ENCODE data around the gene CEMIP. TPM values are rescaled to one million over a fixed set of nuclear protein-coding genes. Genes with fewer than 3 reads are reported as not detected.
A peak's percentile ranks its signal among the peaks of the same experiment; 100 is the strongest.

The CEMIP gene
- total RNA-seq, 1 donor from 2014 or later = 0.52 TPM

DNA sequence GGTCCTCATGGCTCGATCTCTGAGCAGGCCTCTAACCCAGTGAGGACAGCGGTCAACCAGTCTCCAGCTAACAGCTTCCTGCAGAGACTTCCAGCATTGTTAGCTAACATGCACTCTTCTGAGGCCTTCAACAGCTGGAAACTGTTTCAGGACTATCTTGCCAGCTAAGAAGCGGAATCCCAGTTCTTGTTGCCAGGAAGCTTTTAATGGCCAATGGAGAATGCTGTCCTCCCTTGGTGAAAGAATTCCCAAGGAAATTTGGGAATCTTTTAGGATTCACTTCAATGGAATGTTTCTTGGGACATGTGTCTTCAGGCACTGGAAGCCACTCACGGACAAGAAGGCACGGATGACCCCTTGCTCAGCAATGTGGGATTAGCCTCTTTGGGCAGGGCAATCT is 91.7 kb downstream of the CEMIP start:
- H3K9me3 ChIP-seq (ENCODE audit: control insufficient read depth in 3 of 3, low read length in 3 of 3) = no peaks in the 10 kb centered on the region
- no peak overlapping the region for H3K27ac ChIP-seq (ENCODE audit: low read depth, low read length)
- peaks cover 0 to 3% (median 3%) of the 10 kb centered on the region in 3 donors for H3K27me3 ChIP-seq (ENCODE audit: control insufficient read depth in 3 of 3, insufficient read depth in 3 of 3, low read length in 3 of 3)
- H3K4me1 ChIP-seq (ENCODE audit: control insufficient read depth in 3 of 3, insufficient read depth in 3 of 3, low read length in 3 of 3) = peaks cover 14 to 30% (median 23%) of the 10 kb centered on the region in 3 donors
- H3K36me3 ChIP-seq (ENCODE audit: control insufficient read depth in 3 of 3, insufficient read depth in 3 of 3, low read length in 3 of 3) = no peaks in the 10 kb centered on the region
- no peak overlapping the region for H3K4me3 ChIP-seq (ENCODE audit: low read length in 3 of 3)
- H3K9ac ChIP-seq (ENCODE audit: low read depth in 1 of 3, low read length in 3 of 3) = no peak overlapping the region

- no peaks in the 10 kb centered on the region for H3K36me3 ChIP-seq (ENCODE audit: control insufficient read depth in 3 of 3, insufficient read depth in 3 of 3, low read length in 3 of 3)
- no peak overlapping the region for H3K4me3 ChIP-seq (ENCODE audit: low read length in 3 of 3)
- no peaks in the 10 kb centered on the region for H3K9me3 ChIP-seq (ENCODE audit: control insufficient read depth in 3 of 3, low read length in 3 of 3)
- H3K27me3 ChIP-seq (ENCODE audit: control insufficient read depth in 3 of 3, insufficient read depth in 3 of 3, low read length in 3 of 3) = peaks cover 0 to 3% (median 3%) of the 10 kb centered on the region in 3 donors
- H3K27ac ChIP-seq (ENCODE audit: low read depth, low read length) = no peak overlapping the region
- peaks cover 16 to 34% (median 26%) of the 10 kb centered on the region in 3 donors for H3K4me1 ChIP-seq (ENCODE audit: control insufficient read depth in 3 of 3, insufficient read depth in 3 of 3, low read length in 3 of 3)
- H3K9ac ChIP-seq (ENCODE audit: low read depth in 1 of 3, low read length in 3 of 3) = no peak overlapping the region
Measured at GRCh38 chr15:80871858-80872257, 92.7 kb downstream of the CEMIP start.

DNA sequence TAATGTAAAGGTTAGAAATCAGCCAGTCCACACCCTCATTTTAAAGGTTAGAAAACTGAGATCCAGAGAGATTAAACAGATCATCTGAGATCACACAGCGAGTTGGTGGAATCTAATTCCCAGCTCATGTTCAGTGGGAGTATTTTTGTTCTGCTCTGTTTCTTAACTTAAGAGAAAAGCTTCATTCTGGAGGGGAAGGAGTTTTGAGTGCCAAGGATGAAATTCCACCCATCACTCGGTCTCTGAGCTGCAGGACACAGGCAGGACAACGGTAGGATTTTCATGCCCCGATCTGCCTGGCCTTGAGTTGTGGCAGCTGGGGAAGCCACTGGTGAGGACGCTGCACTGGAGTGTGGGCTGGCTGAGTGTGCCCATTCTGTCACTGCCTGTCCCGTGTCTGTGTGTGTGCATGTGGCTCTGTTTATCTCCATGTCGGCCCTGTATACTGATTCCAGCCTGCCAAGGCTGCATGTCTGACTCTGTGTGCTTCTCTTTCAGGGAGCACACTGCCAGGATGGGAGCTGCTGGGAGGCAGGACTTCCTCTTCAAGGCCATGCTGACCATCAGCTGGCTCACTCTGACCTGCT is 94.3 kb downstream of the CEMIP start:
- Histone ChIP-seq H3K4me1 (ENCODE audit: control insufficient read depth in 3 of 3, insufficient read depth in 3 of 3, low read length in 3 of 3) (peaks cover 16 to 33% (median 26%) of the 10 kb centered on the region in 3 donors), H3K36me3 (ENCODE audit: control insufficient read depth in 3 of 3, insufficient read depth in 3 of 3, low read length in 3 of 3) (no peaks in the 10 kb centered on the region), H3K9me3 (ENCODE audit: control insufficient read depth in 3 of 3, low read length in 3 of 3) (no peaks in the 10 kb centered on the region), H3K4me3 (ENCODE audit: low read length in 3 of 3) (no peak overlapping the region), H3K27ac (ENCODE audit: low read depth, low read length) (no peak overlapping the region), H3K9ac (ENCODE audit: low read depth in 1 of 3, low read length in 3 of 3) (no peak overlapping the region), H3K27me3 (ENCODE audit: control insufficient read depth in 3 of 3, insufficient read depth in 3 of 3, low read length in 3 of 3) (peaks cover 0 to 3% (median 3%) of the 10 kb centered on the region in 3 donors)

GRCh38 chr15:80875568-80876347 is 96.6 kb downstream of the CEMIP start:
- peak overlapping the region in 1 of 3 donors; percentile 11 for H3K9ac ChIP-seq (ENCODE audit: low read depth in 1 of 3, low read length in 3 of 3)
- no peak overlapping the region for H3K27ac ChIP-seq (ENCODE audit: low read depth, low read length)
- H3K27me3 ChIP-seq (ENCODE audit: control insufficient read depth in 3 of 3, insufficient read depth in 3 of 3, low read length in 3 of 3) = peaks cover 0 to 3% (median 0%) of the 10 kb centered on the region in 3 donors
- peaks cover 10 to 12% (median 12%) of the 10 kb centered on the region in 3 donors for H3K4me1 ChIP-seq (ENCODE audit: control insufficient read depth in 3 of 3, insufficient read depth in 3 of 3, low read length in 3 of 3)
- H3K9me3 ChIP-seq (ENCODE audit: control insufficient read depth in 3 of 3, low read length in 3 of 3) = no peaks in the 10 kb centered on the region
- H3K4me3 ChIP-seq (ENCODE audit: low read length in 3 of 3) = no peak overlapping the region
- no peaks in the 10 kb centered on the region for H3K36me3 ChIP-seq (ENCODE audit: control insufficient read depth in 3 of 3, insufficient read depth in 3 of 3, low read length in 3 of 3)

DNA sequence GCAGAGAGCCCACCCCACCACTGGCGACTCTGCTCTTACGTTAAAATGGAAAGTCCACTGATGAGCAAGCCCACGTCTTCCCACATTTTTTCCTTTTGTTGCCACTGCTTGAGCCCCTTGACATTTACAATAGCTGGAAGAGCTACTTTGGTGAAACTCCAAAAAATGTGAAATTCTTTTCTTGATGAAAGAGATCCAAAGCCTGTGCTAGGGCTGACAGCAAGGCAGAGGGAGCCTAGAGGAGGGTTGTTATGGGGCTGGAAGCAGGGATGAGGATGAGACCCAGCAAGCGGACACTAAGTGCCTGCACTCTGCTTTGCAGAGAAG is 97.1 kb downstream of the CEMIP start:
- H3K4me3 ChIP-seq (ENCODE audit: low read length in 3 of 3) = no peak overlapping the region
- no peak overlapping the region for H3K9ac ChIP-seq (ENCODE audit: low read depth in 1 of 3, low read length in 3 of 3)
- H3K36me3 ChIP-seq (ENCODE audit: control insufficient read depth in 3 of 3, insufficient read depth in 3 of 3, low read length in 3 of 3) = no peaks in the 10 kb centered on the region
- H3K4me1 ChIP-seq (ENCODE audit: control insufficient read depth in 3 of 3, insufficient read depth in 3 of 3, low read length in 3 of 3) = peaks cover 9 to 12% (median 10%) of the 10 kb centered on the region in 3 donors
- no peak overlapping the region for H3K27ac ChIP-seq (ENCODE audit: low read depth, low read length)
- peaks cover 0 to 3% (median 0%) of the 10 kb centered on the region in 3 donors for H3K27me3 ChIP-seq (ENCODE audit: control insufficient read depth in 3 of 3, insufficient read depth in 3 of 3, low read length in 3 of 3)
- no peaks in the 10 kb centered on the region for H3K9me3 ChIP-seq (ENCODE audit: control insufficient read depth in 3 of 3, low read length in 3 of 3)

DNA sequence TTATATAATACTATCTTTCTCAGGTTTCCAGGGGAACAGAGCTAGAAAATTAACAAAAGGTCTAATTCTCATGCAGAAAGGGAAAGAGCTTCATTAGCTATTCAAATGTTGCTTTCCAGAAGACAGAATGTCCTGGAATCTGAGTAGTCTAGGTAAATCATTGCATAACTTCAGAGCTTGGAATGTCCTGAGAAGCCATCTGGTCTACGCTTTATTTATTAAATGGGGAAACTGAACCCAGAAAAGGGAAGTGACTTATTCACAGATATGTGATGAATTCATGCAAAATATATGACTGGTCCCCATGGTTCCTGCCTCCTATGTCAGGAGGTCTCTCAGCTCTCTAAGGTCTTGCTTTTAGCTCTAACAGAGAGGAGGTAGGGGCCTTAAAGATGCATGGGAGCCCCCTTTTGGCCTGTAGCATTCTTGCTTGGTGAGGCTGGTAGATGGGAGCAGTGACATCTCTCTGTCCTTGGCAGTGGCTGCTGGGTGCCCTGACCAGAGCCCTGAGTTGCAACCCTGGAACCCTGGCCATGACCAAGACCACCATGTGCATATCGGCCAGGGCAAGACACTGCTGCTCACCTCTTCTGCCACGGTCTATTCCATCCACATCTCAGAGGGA is 99.2 kb downstream of the CEMIP start:
- no peak overlapping the region for H3K4me3 ChIP-seq (ENCODE audit: low read length in 3 of 3)
- no peaks in the 10 kb centered on the region for H3K36me3 ChIP-seq (ENCODE audit: control insufficient read depth in 3 of 3, insufficient read depth in 3 of 3, low read length in 3 of 3)
- no peak overlapping the region for H3K27ac ChIP-seq (ENCODE audit: low read depth, low read length)
- H3K4me1 ChIP-seq (ENCODE audit: control insufficient read depth in 3 of 3, insufficient read depth in 3 of 3, low read length in 3 of 3) = peaks cover 9 to 12% (median 10%) of the 10 kb centered on the region in 3 donors
- H3K9ac ChIP-seq (ENCODE audit: low read depth in 1 of 3, low read length in 3 of 3) = no peak overlapping the region
- peaks cover 0 to 3% (median 0%) of the 10 kb centered on the region in 3 donors for H3K27me3 ChIP-seq (ENCODE audit: control insufficient read depth in 3 of 3, insufficient read depth in 3 of 3, low read length in 3 of 3)
- H3K9me3 ChIP-seq (ENCODE audit: control insufficient read depth in 3 of 3, low read length in 3 of 3) = no peaks in the 10 kb centered on the region

- Histone ChIP-seq H3K4me3 (ENCODE audit: low read length in 3 of 3) (no peak overlapping the region), H3K27me3 (ENCODE audit: control insufficient read depth in 3 of 3, insufficient read depth in 3 of 3, low read length in 3 of 3) (no peaks in the 10 kb centered on the region), H3K36me3 (ENCODE audit: control insufficient read depth in 3 of 3, insufficient read depth in 3 of 3, low read length in 3 of 3) (no peaks in the 10 kb centered on the region), H3K4me1 (ENCODE audit: control insufficient read depth in 3 of 3, insufficient read depth in 3 of 3, low read length in 3 of 3) (peaks cover 9 to 12% (median 10%) of the 10 kb centered on the region in 3 donors), H3K9me3 (ENCODE audit: control insufficient read depth in 3 of 3, low read length in 3 of 3) (no peaks in the 10 kb centered on the region), H3K9ac (ENCODE audit: low read depth in 1 of 3, low read length in 3 of 3) (no peak overlapping the region), H3K27ac (ENCODE audit: low read depth, low read length) (no peak overlapping the region)
Measured at GRCh38 chr15:80878867-80879250, 99.7 kb downstream of the CEMIP start.

GRCh38 chr15:80880086-80880485 is 100.9 kb downstream of the CEMIP start:
- no peak overlapping the region for H3K4me3 ChIP-seq (ENCODE audit: low read length in 3 of 3)
- H3K9me3 ChIP-seq (ENCODE audit: control insufficient read depth in 3 of 3, low read length in 3 of 3) = no peaks in the 10 kb centered on the region
- peaks cover 9 to 11% (median 10%) of the 10 kb centered on the region in 3 donors for H3K4me1 ChIP-seq (ENCODE audit: control insufficient read depth in 3 of 3, insufficient read depth in 3 of 3, low read length in 3 of 3)
- H3K27ac ChIP-seq (ENCODE audit: low read depth, low read length) = no peak overlapping the region
- no peaks in the 10 kb centered on the region for H3K27me3 ChIP-seq (ENCODE audit: control insufficient read depth in 3 of 3, insufficient read depth in 3 of 3, low read length in 3 of 3)
- H3K36me3 ChIP-seq (ENCODE audit: control insufficient read depth in 3 of 3, insufficient read depth in 3 of 3, low read length in 3 of 3) = no peaks in the 10 kb centered on the region
- no peak overlapping the region for H3K9ac ChIP-seq (ENCODE audit: low read depth in 1 of 3, low read length in 3 of 3)

GRCh38 chr15:80883641-80884040 is 104.5 kb downstream of the CEMIP start:
- Histone ChIP-seq H3K9me3 (ENCODE audit: control insufficient read depth in 3 of 3, low read length in 3 of 3) (no peaks in the 10 kb centered on the region), H3K9ac (ENCODE audit: low read depth in 1 of 3, low read length in 3 of 3) (no peak overlapping the region), H3K4me1 (ENCODE audit: control insufficient read depth in 3 of 3, insufficient read depth in 3 of 3, low read length in 3 of 3) (no peaks in the 10 kb centered on the region), H3K4me3 (ENCODE audit: low read length in 3 of 3) (no peak overlapping the region), H3K27me3 (ENCODE audit: control insufficient read depth in 3 of 3, insufficient read depth in 3 of 3, low read length in 3 of 3) (no peaks in the 10 kb centered on the region), H3K36me3 (ENCODE audit: control insufficient read depth in 3 of 3, insufficient read depth in 3 of 3, low read length in 3 of 3) (no peaks in the 10 kb centered on the region), H3K27ac (ENCODE audit: low read depth, low read length) (no peak overlapping the region)

DNA sequence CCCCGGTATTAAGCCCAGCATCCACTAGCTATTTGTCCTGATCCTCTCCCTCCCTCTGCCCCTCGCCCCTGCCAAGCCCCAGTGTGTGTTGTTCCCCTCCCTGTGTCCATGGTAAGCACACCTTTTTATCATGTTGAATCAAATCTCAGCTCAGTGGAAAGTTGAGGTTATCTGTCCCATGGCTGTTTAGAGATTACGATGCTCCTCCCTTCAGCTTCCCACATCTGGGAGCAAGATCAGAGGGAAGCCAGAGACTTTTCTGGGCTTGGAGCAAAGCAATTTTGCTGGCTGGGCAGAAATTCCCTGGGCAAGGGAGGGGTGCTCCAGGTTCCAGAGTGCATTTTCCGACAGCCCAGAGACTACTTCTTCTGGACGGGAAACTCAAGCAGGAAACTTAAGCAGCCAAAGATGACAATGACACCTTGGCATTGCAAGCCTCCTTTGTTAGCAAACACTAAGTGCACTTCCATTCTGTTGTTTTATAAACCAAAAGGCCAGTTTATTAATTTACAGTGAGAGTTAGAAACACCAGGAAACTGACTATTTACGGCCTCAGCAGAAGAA is 105.9 kb downstream of the CEMIP start:
- no peaks in the 10 kb centered on the region for H3K27me3 ChIP-seq (ENCODE audit: control insufficient read depth in 3 of 3, insufficient read depth in 3 of 3, low read length in 3 of 3)
- no peaks in the 10 kb centered on the region for H3K9me3 ChIP-seq (ENCODE audit: control insufficient read depth in 3 of 3, low read length in 3 of 3)
- H3K9ac ChIP-seq (ENCODE audit: low read depth in 1 of 3, low read length in 3 of 3) = no peak overlapping the region
- no peak overlapping the region for H3K27ac ChIP-seq (ENCODE audit: low read depth, low read length)
- no peaks in the 10 kb centered on the region for H3K36me3 ChIP-seq (ENCODE audit: control insufficient read depth in 3 of 3, insufficient read depth in 3 of 3, low read length in 3 of 3)
- no peak overlapping the region for H3K4me3 ChIP-seq (ENCODE audit: low read length in 3 of 3)
- no peaks in the 10 kb centered on the region for H3K4me1 ChIP-seq (ENCODE audit: control insufficient read depth in 3 of 3, insufficient read depth in 3 of 3, low read length in 3 of 3)
